Measurements from ENCODE around the gene CNOT4. TPM values are rescaled to one million over a fixed set of nuclear protein-coding genes. Genes with fewer than 3 reads are reported as not detected.

CNOT4 gene
- total RNA-seq, 1 experiment from 2014 or later = 10.4 TPM

GRCh38 chr7:135385209-135385608 lies 124.7 kb downstream of the CNOT4 start:
- H3K36me3 ChIP-seq (replicated peaks; ENCODE audit: control insufficient read depth, insufficient read depth, low read length) = no peaks in the 10 kb centered on the region
- no peak overlapping the region for H3K4me3 ChIP-seq (ENCODE audit: insufficient read depth, low read depth, low read length)
- no peak for DNase-seq
- H3K27me3 ChIP-seq (ENCODE audit: control insufficient read depth, insufficient read depth, low read length) = no peaks in the 10 kb centered on the region

DNA sequence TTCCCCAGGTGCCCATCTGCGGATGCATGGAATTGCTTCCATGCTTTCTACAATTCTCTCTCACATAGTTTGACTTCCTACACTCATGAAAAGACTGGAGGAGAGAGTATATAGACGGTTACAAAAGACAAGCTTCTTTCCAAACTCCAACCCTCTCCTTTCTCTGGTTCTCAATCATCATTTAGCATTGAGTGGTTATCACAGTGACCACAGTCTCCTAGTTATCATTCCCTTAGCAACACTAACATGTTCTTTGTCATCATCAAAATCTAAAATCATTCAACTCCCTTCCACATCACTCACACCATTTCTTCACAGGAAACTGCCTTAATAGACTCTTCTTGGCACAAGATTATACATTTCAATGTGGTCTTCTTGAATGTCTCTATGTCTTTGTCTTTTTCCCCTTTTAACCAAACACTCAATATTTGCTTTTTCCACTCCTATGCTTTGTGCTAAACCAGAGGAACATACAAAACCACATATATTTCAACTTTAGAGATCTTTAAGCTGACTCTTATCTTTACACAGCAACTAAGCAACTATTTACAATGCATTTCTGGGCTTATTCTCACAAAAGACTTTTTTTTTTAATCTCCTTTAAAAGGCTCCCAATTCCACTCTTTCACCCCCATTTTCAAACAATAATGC lies 126.3 kb downstream of the CNOT4 start:
- Histone ChIP-seq H3K36me3 (replicated peaks; ENCODE audit: control insufficient read depth, insufficient read depth, low read length) (no peaks in the 10 kb centered on the region), H3K27me3 (ENCODE audit: control insufficient read depth, insufficient read depth, low read length) (no peaks in the 10 kb centered on the region), H3K4me3 (ENCODE audit: insufficient read depth, low read depth, low read length) (no peak overlapping the region)
- no peak for DNase-seq

- DNase-seq = no peak
- Histone ChIP-seq H3K36me3 (replicated peaks; ENCODE audit: control insufficient read depth, insufficient read depth, low read length) (no peaks in the 10 kb centered on the region), H3K27me3 (ENCODE audit: control insufficient read depth, insufficient read depth, low read length) (no peaks in the 10 kb centered on the region), H3K4me3 (ENCODE audit: insufficient read depth, low read depth, low read length) (no peak overlapping the region)
Observed at GRCh38 chr7:135382173-135382572, 127.7 kb downstream of the CNOT4 start.

DNA sequence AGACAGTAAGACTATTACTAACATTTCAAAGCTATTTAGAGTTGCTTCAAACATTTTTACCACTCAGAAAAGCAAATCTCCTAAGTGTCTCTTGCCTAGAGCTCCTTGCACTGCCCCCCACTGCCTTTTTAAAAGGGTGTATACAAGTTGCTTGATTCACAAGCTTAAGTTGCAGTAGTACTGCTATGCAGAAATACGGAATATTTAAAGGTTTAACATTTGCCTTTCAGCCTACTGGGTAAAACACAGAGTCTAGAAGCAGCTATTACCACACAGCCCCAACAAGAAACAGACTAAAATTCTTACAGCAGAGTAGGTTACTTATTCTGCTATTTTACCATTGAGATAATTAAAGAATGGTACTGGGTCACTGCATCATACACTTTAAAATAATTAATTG lies 128.5 kb downstream of the CNOT4 start:
- no peak overlapping the region for H3K4me3 ChIP-seq (ENCODE audit: insufficient read depth, low read depth, low read length)
- no peaks in the 10 kb centered on the region for H3K27me3 ChIP-seq (ENCODE audit: control insufficient read depth, insufficient read depth, low read length)
- no peak for DNase-seq
- H3K36me3 ChIP-seq (replicated peaks; ENCODE audit: control insufficient read depth, insufficient read depth, low read length) = no peaks in the 10 kb centered on the region

GRCh38 chr7:135380351-135380750 lies 129.6 kb downstream of the CNOT4 start:
- no peaks in the 10 kb centered on the region for H3K36me3 ChIP-seq (replicated peaks; ENCODE audit: control insufficient read depth, insufficient read depth, low read length)
- DNase-seq = peak; percentile 20
- H3K4me3 ChIP-seq (ENCODE audit: insufficient read depth, low read depth, low read length) = no peak overlapping the region
- H3K27me3 ChIP-seq (ENCODE audit: control insufficient read depth, insufficient read depth, low read length) = no peaks in the 10 kb centered on the region

GRCh38 chr7:135377171-135377570 lies 132.7 kb downstream of the CNOT4 start:
- Histone ChIP-seq H3K36me3 (replicated peaks; ENCODE audit: control insufficient read depth, insufficient read depth, low read length) (no peaks in the 10 kb centered on the region; the same call in 1 of the 2 replicates), H3K4me3 (ENCODE audit: insufficient read depth, low read depth, low read length) (no peak overlapping the region), H3K27me3 (ENCODE audit: control insufficient read depth, insufficient read depth, low read length) (no peaks in the 10 kb centered on the region)
- DNase-seq = no peak

DNA sequence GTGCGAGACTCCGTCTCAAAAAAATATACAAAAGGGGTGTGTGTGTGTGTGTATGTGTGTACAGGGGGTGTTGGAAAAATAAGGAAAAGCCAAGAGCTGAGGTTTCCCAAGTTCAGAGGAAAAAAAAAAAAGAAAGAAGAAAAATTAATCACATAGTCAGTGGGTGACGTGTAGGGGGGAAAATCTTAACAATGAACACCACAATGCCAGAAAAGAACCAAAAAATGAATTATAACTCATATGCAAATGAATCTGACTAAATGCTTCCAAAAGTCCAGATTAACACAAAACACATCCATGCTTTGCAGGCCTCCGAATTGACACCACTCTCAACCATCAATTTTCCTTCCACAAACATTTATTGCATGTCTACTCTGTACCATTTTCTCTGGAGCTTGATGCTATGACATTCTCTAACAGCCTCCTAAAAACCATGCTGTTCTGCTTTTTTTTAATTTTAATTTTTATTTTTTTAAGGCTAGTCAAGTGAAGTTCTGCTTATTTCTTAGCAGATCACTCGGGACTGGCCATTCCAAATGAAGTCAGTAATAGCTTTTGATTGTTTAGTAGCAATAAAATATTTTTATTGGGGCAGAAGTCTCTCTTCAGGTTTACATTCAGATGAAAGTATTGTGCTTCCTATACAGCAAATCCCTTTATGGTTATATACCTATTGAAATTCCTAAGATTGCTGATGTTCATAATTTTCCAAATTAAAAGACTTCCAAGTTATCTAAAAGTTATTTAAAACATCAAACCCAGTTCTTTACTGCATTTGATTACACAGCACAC lies 133.8 kb downstream of the CNOT4 start:
- DNase-seq = no peak
- no peaks in the 10 kb centered on the region for H3K27me3 ChIP-seq (ENCODE audit: control insufficient read depth, insufficient read depth, low read length)
- no peak overlapping the region for H3K4me3 ChIP-seq (ENCODE audit: insufficient read depth, low read depth, low read length)
- no peaks in the 10 kb centered on the region; the same call in 1 of the 2 replicates for H3K36me3 ChIP-seq (replicated peaks; ENCODE audit: control insufficient read depth, insufficient read depth, low read length)

DNA sequence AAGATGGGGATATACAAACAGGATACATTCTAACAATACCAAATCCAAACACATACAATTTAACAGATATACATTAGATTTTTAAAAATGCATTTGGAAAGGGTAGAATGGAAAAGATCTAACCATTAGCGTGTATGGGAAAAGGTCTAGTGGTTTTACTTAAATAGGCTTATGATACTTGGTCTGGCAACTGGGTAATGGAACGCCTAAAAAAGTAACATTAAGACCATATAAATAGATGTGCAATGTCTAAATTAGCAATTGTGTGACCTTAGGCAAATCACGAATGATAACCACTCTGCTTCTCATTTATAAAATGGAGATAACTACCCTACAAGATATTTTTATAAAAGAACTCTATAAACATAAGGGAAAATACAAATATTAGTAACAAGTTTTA lies 135.2 kb downstream of the CNOT4 start:
- Histone ChIP-seq H3K27me3 (ENCODE audit: control insufficient read depth, insufficient read depth, low read length) (no peaks in the 10 kb centered on the region), H3K36me3 (replicated peaks; ENCODE audit: control insufficient read depth, insufficient read depth, low read length) (no peaks in the 10 kb centered on the region; the same call in 1 of the 2 replicates), H3K4me3 (ENCODE audit: insufficient read depth, low read depth, low read length) (no peak overlapping the region)
- no peak for DNase-seq

GRCh38 chr7:135372222-135372621 lies 137.7 kb downstream of the CNOT4 start:
- DNase-seq = no peak
- H3K27me3 ChIP-seq (ENCODE audit: control insufficient read depth, insufficient read depth, low read length) = no peaks in the 10 kb centered on the region
- no peaks in the 10 kb centered on the region; the same call in 1 of the 2 replicates for H3K36me3 ChIP-seq (replicated peaks; ENCODE audit: control insufficient read depth, insufficient read depth, low read length)
- no peak overlapping the region for H3K4me3 ChIP-seq (ENCODE audit: insufficient read depth, low read depth, low read length)

- Histone ChIP-seq H3K36me3 (replicated peaks; ENCODE audit: control insufficient read depth, insufficient read depth, low read length) (no peaks in the 10 kb centered on the region; the same call in 1 of the 2 replicates), H3K4me3 (ENCODE audit: insufficient read depth, low read depth, low read length) (no peak overlapping the region), H3K27me3 (ENCODE audit: control insufficient read depth, insufficient read depth, low read length) (no peaks in the 10 kb centered on the region)
- DNase-seq = no peak
Observed at GRCh38 chr7:135370656-135371055, 139.2 kb downstream of the CNOT4 start.

DNA sequence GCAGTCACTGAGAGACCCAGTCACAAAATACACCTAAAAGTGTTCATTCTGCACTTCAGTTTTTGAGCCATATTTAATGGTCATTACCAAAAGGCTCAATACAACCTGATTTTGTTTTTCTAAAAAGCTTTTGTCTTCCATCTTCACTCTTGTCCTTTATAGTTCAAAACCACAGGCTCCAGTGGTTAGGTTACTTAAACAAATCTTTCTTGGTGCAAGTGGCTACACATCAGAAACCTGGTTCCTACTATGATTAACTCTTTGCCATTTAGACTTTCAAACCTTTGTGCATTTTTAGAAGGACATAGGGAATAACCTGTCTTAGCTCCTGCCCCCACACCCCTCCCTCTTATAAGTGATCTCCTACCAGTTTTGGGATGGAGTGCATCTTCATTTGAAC lies 140.5 kb downstream of the CNOT4 start:
- no peaks in the 10 kb centered on the region for H3K27me3 ChIP-seq (ENCODE audit: control insufficient read depth, insufficient read depth, low read length)
- no peak for DNase-seq
- no peak overlapping the region for H3K4me3 ChIP-seq (ENCODE audit: insufficient read depth, low read depth, low read length)
- no peaks in the 10 kb centered on the region; the same call in 1 of the 2 replicates for H3K36me3 ChIP-seq (replicated peaks; ENCODE audit: control insufficient read depth, insufficient read depth, low read length)

GRCh38 chr7:135368416-135369186 lies 141.3 kb downstream of the CNOT4 start:
- H3K4me3 ChIP-seq (ENCODE audit: insufficient read depth, low read depth, low read length) = no peak overlapping the region
- no peaks in the 10 kb centered on the region for H3K27me3 ChIP-seq (ENCODE audit: control insufficient read depth, insufficient read depth, low read length)
- no peak for DNase-seq
- H3K36me3 ChIP-seq (replicated peaks; ENCODE audit: control insufficient read depth, insufficient read depth, low read length) = no peaks in the 10 kb centered on the region

- DNase-seq = no peak
- Histone ChIP-seq H3K36me3 (replicated peaks; ENCODE audit: control insufficient read depth, insufficient read depth, low read length) (no peaks in the 10 kb centered on the region), H3K4me3 (ENCODE audit: insufficient read depth, low read depth, low read length) (no peak overlapping the region), H3K27me3 (ENCODE audit: control insufficient read depth, insufficient read depth, low read length) (no peaks in the 10 kb centered on the region)
Observed at GRCh38 chr7:135366843-135367508, 142.9 kb downstream of the CNOT4 start.

GRCh38 chr7:135365721-135366120 lies 144.2 kb downstream of the CNOT4 start:
- Histone ChIP-seq H3K4me3 (ENCODE audit: insufficient read depth, low read depth, low read length) (no peak overlapping the region), H3K36me3 (replicated peaks; ENCODE audit: control insufficient read depth, insufficient read depth, low read length) (no peaks in the 10 kb centered on the region), H3K27me3 (ENCODE audit: control insufficient read depth, insufficient read depth, low read length) (no peaks in the 10 kb centered on the region)
- no peak for DNase-seq
